A549 (cell line): ENCODE measurements around the gene MYADM. TPM values are rescaled to one million over a fixed set of nuclear protein-coding genes. Genes with fewer than 3 reads are reported as not detected.

Experiments used
- ATAC-seq, 2 experiments: fragments of 200-7000 bp in 1 of 2; fragments of >200 bp in 1 of 2; cut with Nextera tagmentation in 1 of 2; cut with Tn5 transposase in 1 of 2; 3 replicates each; pipeline versions ENCODE4 v1.8.0 to v1.9.1; 2018 to 2020; ENCODE audit warnings: mild to moderate bottlenecking in 1 of 2, moderate library complexity in 1 of 2
- CTCF ChIA-PET: fragments of 300-600 bp; sonication (Branson Sonifier 250); formaldehyde crosslinking; extraction: SDS; loops from one replicate; lab custom pipeline; 2021; ENCODE audit warnings: antibody characterized with exemption, inconsistent platforms; lab: Yijun Ruan, JAX
- POLR2A ChIA-PET: fragments of 350-600 bp; formaldehyde crosslinking; extraction: SDS; loops from one replicate; lab custom pipeline; 2021; ENCODE audit warnings: antibody characterized with exemption, inconsistent platforms; lab: Yijun Ruan, JAX
- DNase-seq, 2 experiments: peaks; one replicate each; pipeline versions ENCODE4 v3.0.0 to v3.0.0-alpha.2; 2011 to 2016; ENCODE audit warnings: low read depth in 1 of 2, low spot score in 1 of 2
- FAIRE-seq: peaks from 2 replicates; lab custom pipeline; 2011; peaks lifted over from hg19 to GRCh38; lab: Jason Lieb, UNC
- H3K27ac ChIP-seq, 2 experiments: fragments of >200 bp; sonication (Bioruptor Twin); formaldehyde crosslinking; 3 replicates each; pipeline ENCODE4 v1.5.1; 2016 to 2017
- H3K4me1 ChIP-seq: fragments of >200 bp; sonication (Bioruptor Twin); formaldehyde crosslinking; 3 replicates; pipeline ENCODE4 v1.6.1; 2016
- H3K4me2 ChIP-seq: fragments of >200 bp; sonication (Bioruptor Twin); formaldehyde crosslinking; 3 replicates; pipeline ENCODE4 v1.6.1; 2016
- H3K4me3 ChIP-seq: fragments of >200 bp; sonication (Bioruptor Twin); formaldehyde crosslinking; 3 replicates; pipeline ENCODE4 v1.5.1; 2016
- H3K9me3 ChIP-seq: fragments of >200 bp; sonication (Bioruptor Twin); formaldehyde crosslinking; 3 replicates; pipeline ENCODE4 v1.6.1; 2016
- BHLHE40 ChIP-seq: IDR thresholded peaks from 2 replicates; pipeline ENCODE4 v1.6.1; 2012; ENCODE audit warnings: low read depth, low read length, inconsistent platforms
- CBX2 ChIP-seq: fragments of 200-600 bp; sonication (generic); IDR thresholded peaks from 2 replicates; pipeline ENCODE4 v1.6.1; 2016; ENCODE audit warnings: low read depth, mild to moderate bottlenecking, borderline replicate concordance
- CHD2 ChIP-seq: fragments of 150-350 bp; IDR thresholded peaks from 2 replicates; pipeline ENCODE4 v1.6.1; 2014; ENCODE audit warnings: low read length; ENCODE audit not compliant: partially characterized antibody
- CTCF ChIP-seq: fragments of >200 bp; sonication (Bioruptor Twin); formaldehyde crosslinking; IDR thresholded peaks from 3 replicates; pipeline ENCODE4 v1.5.1; 2016
- EHMT2 ChIP-seq: fragments of 200-600 bp; sonication (generic); IDR thresholded peaks from 2 replicates; pipeline ENCODE4 v1.6.1; 2016; ENCODE audit warnings: antibody characterized with exemption, low read depth, mild to moderate bottlenecking, moderate library complexity
- ELK1 ChIP-seq: fragments of 150-350 bp; IDR thresholded peaks from 2 replicates; pipeline ENCODE4 v1.6.1; 2014; ENCODE audit warnings: low read depth, mild to moderate bottlenecking, low read length
- FOXS1 ChIP-seq: fragments of 250-450 bp; sonication (Bioruptor Pico); IDR thresholded peaks from 2 replicates; pipeline ENCODE4 v1.5.0; 2020; ENCODE audit warnings: mild to moderate bottlenecking, moderate library complexity
- HOXB5 ChIP-seq: fragments of 250-450 bp; sonication (Bioruptor Pico); IDR thresholded peaks from 2 replicates; pipeline ENCODE4 v1.5.0; 2020; ENCODE audit warnings: mild to moderate bottlenecking, moderate library complexity
- JUN ChIP-seq, 2 experiments: fragments of >200 bp; sonication (Bioruptor Twin); formaldehyde crosslinking; IDR thresholded peaks; 2 replicates in 1 of 2; 3 replicates in 1 of 2; pipeline ENCODE4 v1.6.1; 2016 to 2017
- KDM5A ChIP-seq: fragments of 200-600 bp; sonication (generic); IDR thresholded peaks from 2 replicates; pipeline ENCODE4 v1.6.1; 2016; ENCODE audit warnings: antibody characterized with exemption, mild to moderate bottlenecking
- MAZ ChIP-seq: fragments of 150-350 bp; IDR thresholded peaks from 2 replicates; pipeline ENCODE4 v1.6.1; 2014; ENCODE audit warnings: antibody characterized with exemption, low read depth, low read length, borderline replicate concordance
- NFE2L2 ChIP-seq: fragments of 150-350 bp; conservative IDR thresholded peaks from 2 replicates; pipeline ENCODE4 v1.6.1; 2014; ENCODE audit warnings: low read length
- NPAS2 ChIP-seq: fragments of 250-450 bp; sonication (Bioruptor Pico); IDR thresholded peaks from 2 replicates; pipeline ENCODE4 v1.8.0; 2022; ENCODE audit warnings: mild to moderate bottlenecking, moderate library complexity, borderline replicate concordance
- NR3C1 ChIP-seq: fragments of >200 bp; sonication (Bioruptor Twin); formaldehyde crosslinking; IDR thresholded peaks from 3 replicates; pipeline ENCODE4 v1.6.1; 2017
- POLR2A ChIP-seq: IDR thresholded peaks from 2 replicates; pipeline ENCODE4 v1.6.1; 2012; ENCODE audit warnings: mild to moderate bottlenecking, low read length
- POLR2AphosphoS2 ChIP-seq: conservative IDR thresholded peaks from 2 replicates; pipeline ENCODE4 v1.6.1; 2012; ENCODE audit warnings: low read length, improper control_type of control experiment, inconsistent platforms
- RAD21 ChIP-seq, 2 experiments: fragments of >200 bp in 1 of 2; sonication (Bioruptor Twin) in 1 of 2; formaldehyde crosslinking in 1 of 2; IDR thresholded peaks in 1 of 2; conservative IDR thresholded peaks in 1 of 2; 2 replicates in 1 of 2; 3 replicates in 1 of 2; pipeline ENCODE4 v1.6.1; 2012 to 2018; ENCODE audit warnings: inconsistent platforms in 1 of 2
- RNF2 ChIP-seq: fragments of 200-600 bp; sonication (generic); IDR thresholded peaks from 2 replicates; pipeline ENCODE4 v1.6.1; 2016; ENCODE audit warnings: low read depth, mild to moderate bottlenecking, antibody characterized with exemption, moderate library complexity, borderline replicate concordance
- SMC3 ChIP-seq: fragments of >200 bp; sonication (Bioruptor Twin); formaldehyde crosslinking; IDR thresholded peaks from 3 replicates; pipeline ENCODE4 v1.6.1; 2018; ENCODE audit warnings: inconsistent platforms
- TFCP2L1 ChIP-seq: fragments of 250-450 bp; sonication (Bioruptor Pico); IDR thresholded peaks from 2 replicates; pipeline ENCODE4 v1.5.0; 2021; ENCODE audit warnings: mild to moderate bottlenecking
- WGBS: methylation state at CpG from one replicate; pipeline ENCODE4 v1.1.6; 2017; ENCODE audit errors: missing lambda C conversion rate; 5-methylcytosine and 5-hydroxymethylcytosine counted together
- polyA plus RNA-seq, 4 experiments: library from polyadenylated mRNA; depleted of rRNA in 3 of 4; stranded (reverse); fragments of >200 nt; fragmentation: RNase III in 1 of 4; extraction: RNeasy Plus Mini Kit Qiagen cat#74134 plus additional on column Dnase treatment in 1 of 4; gene quantifications; 2 replicates in 3 of 4; 3 replicates in 1 of 4; pipeline ENCODE4 v1.2.3, GENCODE V29; 2011 to 2017
- TF ChIP-seq, protein P1 (sequence below): fragments of >200 bp; sonication (Bioruptor Twin); formaldehyde crosslinking; IDR thresholded peaks from 2 replicates; pipeline ENCODE4 v1.6.1; 2016
- TF ChIP-seq, protein P2 (sequence below): IDR thresholded peaks from 2 replicates; pipeline ENCODE4 v1.6.1; 2012

MYADM gene
- polyA plus RNA-seq, 2 of the 4 experiments (the other 2 are of a cell fraction), result 37.7 to 90.7 TPM

- TF ChIP-seq NPAS2 (CRISPR knock-in tag) (no peak), ELK1 (peak; percentile 43; the same call in 1 of the 2 replicates), FOXS1 (CRISPR knock-in tag) (no peak), MAZ (0 out of 2 replicates have a peak, but pooled peaks have one; percentile 12), RNF2 (no peak), POLR2A (no peak)
- TF ChIP-seq, protein P1, sequence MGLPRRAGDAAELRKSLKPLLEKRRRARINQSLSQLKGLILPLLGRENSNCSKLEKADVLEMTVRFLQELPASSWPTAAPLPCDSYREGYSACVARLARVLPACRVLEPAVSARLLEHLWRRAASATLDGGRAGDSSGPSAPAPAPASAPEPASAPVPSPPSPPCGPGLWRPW, result no peak
These were observed 11.7 kb downstream of the MYADM start (continued) for GRCh38 chr19:53879140-53880081.

- Histone ChIP-seq H3K4me2 (peak overlapping the region; percentile 77), H3K4me3 (peak overlapping the region; percentile 51), H3K9me3 (no peaks in the 10 kb centered on the region), H3K27ac (peak overlapping the region; percentile 64 to 78; a peak in 4 of 6 replicates)
- ATAC-seq (no peak; a peak in 2 of 6 replicates), DNase-seq (no peak), FAIRE-seq (no peak)
- 45% methylated on average over 6 of the region's 6 CpGs for WGBS
- CTCF ChIA-PET, result interaction anchor here (1.0 to 11.6 kb wide), 11 partner anchors 9 to 148 kb away, joined by 4 to 88 read pairs (median 10); partner anchors contain the start of gene MYADM
- POLR2A ChIA-PET, result interaction anchor here (1.4 kb wide), 1 partner anchor 13 kb away, joined by 10 read pairs; the partner anchor contains the start of gene MYADM
- TF ChIP-seq TFCP2L1 (CRISPR knock-in tag) (peak; percentile 49; the same call in 1 of the 2 replicates), CHD2 (no peak), FOXS1 (CRISPR knock-in tag) (no peak), NR3C1 (no peak), POLR2AphosphoS2 (0 out of 2 replicates have a peak, but pooled peaks have one; percentile 21), CBX2 (no peak)
- TF ChIP-seq, all 56 proteins: peak for 2
- H3K4me1 ChIP-seq, result peaks cover 21% of the 10 kb centered on the region
These were observed 13.2 kb downstream of the MYADM start for GRCh38 chr19:53880711-53881481.

DNA sequence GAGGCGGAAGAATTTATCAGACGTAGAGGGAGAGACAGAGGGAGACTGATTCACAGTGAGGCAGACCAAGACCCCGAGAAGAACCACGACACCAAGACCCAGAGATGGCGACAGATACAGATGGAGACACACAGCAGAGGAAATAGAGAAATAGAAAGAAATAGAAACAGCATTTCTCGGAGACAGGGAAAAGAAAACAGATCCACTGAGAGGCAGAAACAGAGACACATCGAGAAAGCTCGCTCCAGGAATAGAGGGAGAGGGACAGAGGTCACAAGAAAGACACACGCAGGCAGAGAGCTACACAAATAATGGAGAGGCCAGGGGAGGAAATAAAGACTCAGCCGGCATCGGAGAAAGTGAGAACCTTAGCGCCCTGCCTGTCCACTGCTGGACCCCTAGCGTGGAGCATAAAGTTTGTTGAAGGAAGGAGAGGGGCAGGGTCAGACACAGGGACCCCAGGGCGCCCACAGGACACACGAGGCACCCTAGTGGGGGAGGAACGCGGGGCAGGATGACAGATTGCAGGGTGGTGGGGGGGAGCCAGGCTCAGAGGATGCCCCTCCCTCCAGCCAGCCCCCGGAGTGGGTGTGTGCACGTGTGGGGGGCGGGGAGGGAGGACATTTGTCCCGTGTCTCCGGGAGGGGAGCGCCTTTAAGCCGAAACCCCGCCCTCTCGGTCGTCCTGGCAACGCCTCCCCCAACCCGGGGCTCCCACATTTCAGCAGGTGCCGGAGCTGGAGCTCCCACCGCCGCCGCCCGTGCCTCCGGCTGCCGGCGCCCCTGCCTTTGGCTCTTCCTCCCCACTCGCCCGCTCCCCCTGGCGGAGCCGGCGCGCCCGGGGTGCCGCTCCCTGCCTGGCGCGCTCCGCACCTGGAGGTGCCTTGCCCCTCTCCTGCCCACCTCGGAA is 14.1 kb downstream of the MYADM start, which contains the start of gene PRKCG:
Gene PRKCG, plus strand, starts transcription at position 716 of the 909 bp plus-strand sequence. CDS start 298 bp downstream, outside the sequence.
- Histone ChIP-seq H3K4me3 (peak within 1 kb of the TSS; percentile 51), H3K9me3 (no peaks in the 10 kb centered on the region)
- ATAC-seq, result peak; percentile 24 to 33
- CTCF ChIA-PET, result interaction anchor here (0.7 to 11.6 kb wide), 22 partner anchors 9 to 156 kb away, joined by 3 to 88 read pairs (median 8); partner anchors contain the start of gene MYADM
- DNase-seq, result peak; percentile 70 to 75
- TF ChIP-seq SMC3, result peak; percentile 81
- peak; percentile 63; the same call in 1 of the 2 replicates for TF ChIP-seq HOXB5
- no peak for TF ChIP-seq KDM5A
- TF ChIP-seq, protein P2, sequence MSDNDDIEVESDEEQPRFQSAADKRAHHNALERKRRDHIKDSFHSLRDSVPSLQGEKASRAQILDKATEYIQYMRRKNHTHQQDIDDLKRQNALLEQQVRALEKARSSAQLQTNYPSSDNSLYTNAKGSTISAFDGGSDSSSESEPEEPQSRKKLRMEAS, result peak; percentile 62; the same call in 1 of the 2 replicates
- TF ChIP-seq POLR2AphosphoS2, result 0 out of 2 replicates have a peak, but pooled peaks have one; percentile 17
- TF ChIP-seq JUN (IDR thresholded peaks at IDR 0.05), result 0 out of 5 replicates have a peak, but pooled peaks of 1 of the 2 experiments have one; percentile 40
- TF ChIP-seq NFE2L2, result no peak
- TF ChIP-seq RAD21 (conservative IDR thresholded peaks at IDR 0.05 in 1 of 2, IDR thresholded peaks at IDR 0.05 in 1 of 2), result peak in 1 of 2 experiments; percentile 66; a peak in 4 of 5 replicates
- peak; percentile 41; the same call in 1 of the 2 replicates for TF ChIP-seq BHLHE40
- TF ChIP-seq EHMT2, result no peak
- peak; percentile 56 for TF ChIP-seq CTCF
- TF ChIP-seq, all 56 proteins: peak for 8
- peaks cover 21% of the 10 kb centered on the region for H3K4me1 ChIP-seq
- WGBS, result 5% methylated on average over 37 of the region's 49 CpGs
- POLR2A ChIA-PET, result interaction anchor here (1.4 kb wide), 1 partner anchor 14 kb away, joined by 10 read pairs; the partner anchor contains the start of gene MYADM
- peak within 1 kb of the TSS; percentile 77 for H3K4me2 ChIP-seq
- no peak for FAIRE-seq
- H3K27ac ChIP-seq, result peak within 1 kb of the TSS; percentile 64 to 78
